ENCODE measurements around the gene EDC3. TPM values are rescaled to one million over a fixed set of nuclear protein-coding genes. Genes with fewer than 3 reads are reported as not detected.

The EDC3 gene
- total and polyA plus RNA-seq, 2 of the 4 experiments (the other 2 are of a cell fraction) = 16.8 to 38.0 TPM

GRCh38 chr15:74621936-74622335 lies 73.9 kb downstream of the EDC3 start:
- Histone ChIP-seq H2BK20ac (ENCODE audit: low read depth, low read length) (no peak overlapping the region), H3K4me2 (ENCODE audit: low read depth, low read length) (no peak overlapping the region), H2AK5ac (ENCODE audit: low read depth, low read length) (no peak overlapping the region), H2BK5ac (ENCODE audit: low read depth, low read length, poor library complexity, severe bottlenecking) (no peak overlapping the region), H3K79me1 (ENCODE audit: low read depth in 1 of 2, low read length in 2 of 2) (peaks cover 25 to 86% of the 10 kb centered on the region in 2 experiments), H3K9me3 (ENCODE audit: control insufficient read depth, insufficient read depth, low read length) (no peaks in the 10 kb centered on the region), H4K20me1 (ENCODE audit: insufficient read depth, low read length) (peaks cover 94% of the 10 kb centered on the region), H3K27ac (ENCODE audit: insufficient read depth, low read length) (no peak overlapping the region), H2BK15ac (ENCODE audit: low read depth, low read length) (no peak overlapping the region), H3K4me3 (ENCODE audit: insufficient read depth, low read depth, low read length) (no peak overlapping the region), H3K9me1 (ENCODE audit: insufficient read depth, low read length) (0 out of 2 replicates have a peak, but pooled peaks cover 2% of the 10 kb centered on the region), H4K91ac (ENCODE audit: insufficient read depth, low read depth, low read length) (no peak overlapping the region), H2BK120ac (ENCODE audit: low read depth, low read length) (no peak overlapping the region), H3K23ac (ENCODE audit: low read depth, low read length) (no peak overlapping the region), H3K4ac (ENCODE audit: low read depth, low read length) (no peak overlapping the region), H4K8ac (ENCODE audit: low read depth in 2 of 2, low read length in 2 of 2) (no peak overlapping the region), H4K5ac (ENCODE audit: low read depth, low read length) (no peak overlapping the region), H3K27me3 (ENCODE audit: control insufficient read depth, insufficient read depth, low read length) (no peaks in the 10 kb centered on the region), H2AK9ac (replicated peaks; ENCODE audit: low read depth, low read length, poor library complexity) (no peak overlapping the region), H3K18ac (ENCODE audit: low read depth, low read length) (no peak overlapping the region), H3K36me3 (ENCODE audit: control insufficient read depth, insufficient read depth, low read length) (peaks cover 78% of the 10 kb centered on the region), H3K14ac (replicated peaks; ENCODE audit: low read depth, low read length) (no peak overlapping the region), H3K4me1 (ENCODE audit: control insufficient read depth, insufficient read depth, low read length) (peaks cover 4% of the 10 kb centered on the region), H2AFZ (replicated peaks; ENCODE audit: low read length, poor library complexity) (peak overlapping the region; percentile 13), H3K9ac (ENCODE audit: low read depth, low read length) (no peak overlapping the region), H3K56ac (ENCODE audit: extremely low read depth, insufficient read depth, low read length) (no peak overlapping the region)
- no CpG with 5 or more reads among the region's 21 CpGs for WGBS, 2 experiments (ENCODE audit: extremely low coverage in 2 of 2, insufficient read length in 1 of 2)
- in situ Hi-C loops (cut with MboI; ENCODE audit: low sequenced_read_pairs) (loop anchor here (5.0 kb wide), 1 partner anchor 250 kb away; no protein-coding TSS in a partner anchor), dilution Hi-C loops (cut with HindIII; ENCODE audit: low sequenced_read_pairs, unreplicated experiment) (no loop called here), intact Hi-C loops (cut with micrococcal nuclease) (loop anchor here (1.0 kb wide), 1 partner anchor 248 kb away; no protein-coding TSS in a partner anchor)
- DNase-seq (no peak), ATAC-seq (ENCODE audit: low read depth) (no peak)
- TF ChIP-seq CHD1 (IDR thresholded peaks at IDR 0.05; ENCODE audit: low read depth, low read length) (no peak), RAD21 (IDR thresholded peaks at IDR 0.05; ENCODE audit: low read length) (no peak), POLR2A (IDR thresholded peaks at IDR 0.05; ENCODE audit: low read depth, low read length) (no peak), FOS (IDR thresholded peaks at IDR 0.05; ENCODE audit: low read depth, low read length) (no peak)
- TF ChIP-seq, protein P1, sequence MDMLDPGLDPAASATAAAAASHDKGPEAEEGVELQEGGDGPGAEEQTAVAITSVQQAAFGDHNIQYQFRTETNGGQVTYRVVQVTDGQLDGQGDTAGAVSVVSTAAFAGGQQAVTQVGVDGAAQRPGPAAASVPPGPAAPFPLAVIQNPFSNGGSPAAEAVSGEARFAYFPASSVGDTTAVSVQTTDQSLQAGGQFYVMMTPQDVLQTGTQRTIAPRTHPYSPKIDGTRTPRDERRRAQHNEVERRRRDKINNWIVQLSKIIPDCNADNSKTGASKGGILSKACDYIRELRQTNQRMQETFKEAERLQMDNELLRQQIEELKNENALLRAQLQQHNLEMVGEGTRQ (IDR thresholded peaks at IDR 0.05; ENCODE audit: low read depth, low read length) = no peak
- CTCF ChIA-PET = interaction anchor here (0.8 kb wide), 1 partner anchor 10 kb away, joined by 3 read pairs; no protein-coding TSS in a partner anchor
- no TSS peak for BruUV-seq (replicated peaks)
- POLR2A ChIA-PET (ENCODE audit: unreplicated experiment) = no interaction called here

All from IMR-90 (cell line).